ENCODE data around the gene DMXL2. TPM values are rescaled to one million over a fixed set of nuclear protein-coding genes. Genes with fewer than 3 reads are reported as not detected.

DMXL2 gene
- total RNA-seq, 1 experiment from 2014 or later, result 10.9 TPM

- Histone ChIP-seq H3F3A (ENCODE audit: low read length, unreplicated experiment) (no peaks in the 10 kb centered on the region), H3K79me2 (ENCODE audit: low read length) (no peaks in the 10 kb centered on the region), H3K9me3 (ENCODE audit: low read length) (no peaks in the 10 kb centered on the region), H3K4me1 (ENCODE audit: insufficient read depth, low read length) (no peaks in the 10 kb centered on the region), H4K20me1 (ENCODE audit: low read length) (no peaks in the 10 kb centered on the region), H3K4me3 (ENCODE audit: low read length) (no peak overlapping the region), H3K27me3 (ENCODE audit: low read length) (no peaks in the 10 kb centered on the region), H3K27ac (ENCODE audit: low read length) (no peak overlapping the region), H3K9me2 (replicated peaks; ENCODE audit: low read length) (no peaks in the 10 kb centered on the region), H2AFZ (ENCODE audit: low read length) (no peak overlapping the region), H3K36me3 (ENCODE audit: low read depth, low read length) (no peaks in the 10 kb centered on the region), H3K4me2 (ENCODE audit: low read length) (no peak overlapping the region), H3K9ac (ENCODE audit: low read length) (no peak overlapping the region)
- no peak for DNase-seq
- BruUV-seq (replicated peaks), result no TSS peak
- no peak for ATAC-seq
- CTCF ChIA-PET, result no interaction called here
- intact Hi-C loops (cut with micrococcal nuclease), result no loop called here
- POLR2A ChIA-PET (ENCODE audit: unreplicated experiment), result no interaction called here
- TF ChIP-seq EZH2 (IDR thresholded peaks at IDR 0.05; ENCODE audit: low read length, unreplicated experiment) (no peak), CTCF (conservative IDR thresholded peaks at IDR 0.05; ENCODE audit: low read depth, low read length) (no peak), EZH2phosphoT487 (IDR thresholded peaks at IDR 0.05; ENCODE audit: borderline replicate concordance, low read length) (no peak)
Observed at GRCh38 chr15:51588966-51589365, 33.6 kb downstream of the DMXL2 start.

GRCh38 chr15:51585986-51586385 is 36.6 kb downstream of the DMXL2 start:
- ATAC-seq (no peak), DNase-seq (no peak)
- Histone ChIP-seq H3K36me3 (ENCODE audit: low read depth, low read length) (no peaks in the 10 kb centered on the region), H2AFZ (ENCODE audit: low read length) (no peak overlapping the region), H4K20me1 (ENCODE audit: low read length) (no peaks in the 10 kb centered on the region), H3F3A (ENCODE audit: low read length, unreplicated experiment) (no peaks in the 10 kb centered on the region), H3K79me2 (ENCODE audit: low read length) (no peaks in the 10 kb centered on the region), H3K9me3 (ENCODE audit: low read length) (no peaks in the 10 kb centered on the region), H3K4me3 (ENCODE audit: low read length) (no peak overlapping the region), H3K27me3 (ENCODE audit: low read length) (no peaks in the 10 kb centered on the region), H3K9me2 (replicated peaks; ENCODE audit: low read length) (no peaks in the 10 kb centered on the region), H3K9ac (ENCODE audit: low read length) (no peak overlapping the region), H3K27ac (ENCODE audit: low read length) (no peak overlapping the region), H3K4me2 (ENCODE audit: low read length) (no peak overlapping the region), H3K4me1 (ENCODE audit: insufficient read depth, low read length) (no peaks in the 10 kb centered on the region)
- POLR2A ChIA-PET (ENCODE audit: unreplicated experiment), result no interaction called here
- TF ChIP-seq CTCF (conservative IDR thresholded peaks at IDR 0.05; ENCODE audit: low read depth, low read length) (no peak), EZH2 (IDR thresholded peaks at IDR 0.05; ENCODE audit: low read length, unreplicated experiment) (no peak), EZH2phosphoT487 (IDR thresholded peaks at IDR 0.05; ENCODE audit: borderline replicate concordance, low read length) (no peak)
- CTCF ChIA-PET, result no interaction called here
- intact Hi-C loops (cut with micrococcal nuclease), result no loop called here
- BruUV-seq (replicated peaks), result no TSS peak

- no peak overlapping the region for H3K4me3 ChIP-seq (ENCODE audit: low read length)
- H3K27ac ChIP-seq (ENCODE audit: low read length), result no peak overlapping the region
- H2AFZ ChIP-seq (ENCODE audit: low read length), result no peak overlapping the region
- BruUV-seq (replicated peaks), result no TSS peak
- POLR2A ChIA-PET (ENCODE audit: unreplicated experiment), result interaction anchor here (0.5 kb wide), 1 partner anchor 85 kb away, joined by 3 read pairs; no protein-coding TSS in a partner anchor
- H3K4me2 ChIP-seq (ENCODE audit: low read length), result no peak overlapping the region
- no peak overlapping the region for H3K9ac ChIP-seq (ENCODE audit: low read length)
- CTCF ChIA-PET, result no interaction called here
- no peaks in the 10 kb centered on the region for H4K20me1 ChIP-seq (ENCODE audit: low read length)
- no peaks in the 10 kb centered on the region for H3K9me3 ChIP-seq (ENCODE audit: low read length)
- no peaks in the 10 kb centered on the region for H3K9me2 ChIP-seq (replicated peaks; ENCODE audit: low read length)
- H3K79me2 ChIP-seq (ENCODE audit: low read length), result no peaks in the 10 kb centered on the region
- H3K27me3 ChIP-seq (ENCODE audit: low read length), result no peaks in the 10 kb centered on the region
- intact Hi-C loops (cut with micrococcal nuclease), result no loop called here
- no peaks in the 10 kb centered on the region for H3F3A ChIP-seq (ENCODE audit: low read length, unreplicated experiment)
- DNase-seq (no peak), ATAC-seq (no peak)
- H3K4me1 ChIP-seq (ENCODE audit: insufficient read depth, low read length), result peaks cover 10% of the 10 kb centered on the region
- no peaks in the 10 kb centered on the region for H3K36me3 ChIP-seq (ENCODE audit: low read depth, low read length)
- no peak for TF ChIP-seq EZH2 (IDR thresholded peaks at IDR 0.05; ENCODE audit: low read length, unreplicated experiment)
- no peak for TF ChIP-seq EZH2phosphoT487 (IDR thresholded peaks at IDR 0.05; ENCODE audit: borderline replicate concordance, low read length)
- no peak for TF ChIP-seq CTCF (conservative IDR thresholded peaks at IDR 0.05; ENCODE audit: low read depth, low read length)
Observed at GRCh38 chr15:51580982-51581381, 41.6 kb downstream of the DMXL2 start.

All from PC-3 (cell line).